Stimulated activated CD4-positive, alpha-beta T cell treated with anti-CD3 and anti-CD28 coated beads, Interleukin-12 subunit alpha, Interleukin-12 subunit beta, amount 100 ng/mL, for 24 hours (primary cell): ENCODE data around the gene ABI2.
"Not testable (repeated sequence)": the region's sequence is repeated elsewhere in the genome, so short reads cannot be mapped to it uniquely, and the experiment has no call there.

Experiments used
- DNase-seq, 2 experiments: peaks; one replicate each; pipeline ENCODE4 v3.0.0-alpha.2; 2020; ENCODE audit warnings: low read depth in 2 of 2

Gene ABI2

DNA sequence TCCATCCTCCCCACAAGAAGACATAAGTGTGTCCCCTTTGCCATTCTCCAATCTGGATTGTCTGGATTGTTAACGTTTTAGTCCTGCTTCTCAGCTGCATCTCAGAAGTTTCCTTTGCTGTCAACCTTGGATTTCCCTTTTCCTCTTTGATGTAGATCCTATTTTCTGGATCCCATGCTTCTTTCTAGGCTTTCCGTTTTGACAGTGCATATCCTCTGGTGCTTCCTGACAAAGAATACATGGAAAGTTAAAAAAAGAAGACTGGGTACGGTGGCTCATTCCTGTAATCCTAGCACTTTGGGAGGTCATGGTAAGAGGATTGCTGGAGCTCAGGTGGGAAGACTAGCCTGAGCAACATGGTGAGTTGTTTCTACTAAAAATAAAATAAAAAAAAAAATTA, 26.8 kb downstream of the ABI2 start:
- no peak for DNase-seq

DNA sequence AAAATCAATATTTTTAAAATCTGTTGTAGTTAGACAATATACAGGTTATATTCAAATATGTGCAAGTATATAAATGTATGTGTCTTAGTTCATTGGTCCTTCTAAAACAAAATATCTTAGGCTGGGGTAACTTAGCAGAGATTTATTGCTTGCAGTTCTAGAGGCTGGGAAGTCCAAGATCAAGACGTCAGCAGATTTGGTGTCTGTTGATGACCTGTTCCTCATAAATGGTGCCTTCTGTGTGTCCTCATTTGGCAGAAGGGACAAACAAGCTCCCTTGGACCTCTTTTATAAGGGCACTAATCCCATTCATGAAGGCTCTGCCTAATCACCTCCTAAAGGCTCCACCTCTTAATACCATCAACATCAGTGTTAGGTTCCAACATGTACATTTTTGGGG, 31.3 kb downstream of the ABI2 start:
- DNase-seq, result no peak

DNA sequence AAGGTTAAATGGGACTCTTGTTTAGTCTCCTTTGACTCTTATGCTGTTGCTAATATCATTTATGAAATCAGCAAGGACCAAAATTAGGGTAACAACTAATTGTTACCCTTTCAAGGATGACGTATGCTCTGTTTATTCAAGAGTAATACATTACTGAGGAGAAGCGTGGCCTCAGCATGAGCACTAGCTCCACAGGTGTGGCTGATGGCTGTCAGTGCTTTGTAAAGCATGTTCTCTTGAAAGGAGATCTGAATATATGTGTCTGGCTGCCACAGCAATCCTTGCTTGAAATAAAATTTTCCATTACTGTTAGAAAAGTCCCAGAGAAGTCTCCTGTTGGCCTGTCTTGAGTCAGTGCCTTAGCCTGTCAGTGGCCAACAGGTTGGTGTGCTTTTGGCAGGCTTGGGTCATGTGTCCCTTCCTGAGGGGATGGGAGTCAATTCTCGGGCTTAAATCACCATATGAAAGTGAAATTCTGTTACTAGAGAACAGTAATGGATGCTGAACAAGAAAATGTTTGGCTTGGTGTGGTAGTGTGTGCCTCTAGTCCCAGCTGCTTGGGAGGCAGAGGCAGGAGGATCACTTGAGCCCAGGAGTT, 32.7 kb downstream of the ABI2 start:
- no peak for DNase-seq

DNA sequence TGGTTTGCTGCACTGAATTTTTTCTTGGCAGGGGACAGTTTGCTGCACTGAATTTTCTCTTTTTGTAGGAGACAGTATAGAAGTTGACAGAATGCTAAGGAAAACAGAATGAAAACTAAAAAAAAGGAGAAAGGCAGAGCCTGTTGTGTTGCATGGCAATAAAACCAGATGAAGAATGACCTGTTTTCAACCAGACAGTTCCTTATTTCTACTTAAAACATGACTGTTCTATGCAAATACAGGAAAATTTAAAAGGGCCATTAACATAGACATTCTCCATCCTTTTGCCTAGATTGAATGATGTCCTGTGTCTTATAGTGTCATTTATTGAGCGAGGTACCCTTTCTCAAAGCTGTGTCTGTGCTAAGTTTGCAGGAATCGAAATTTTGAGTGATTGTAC, 33.3 kb downstream of the ABI2 start:
- no peak for DNase-seq

- DNase-seq, result no peak
Observed at GRCh38 chr2:203361922-203362321, 33.7 kb downstream of the ABI2 start.

DNA sequence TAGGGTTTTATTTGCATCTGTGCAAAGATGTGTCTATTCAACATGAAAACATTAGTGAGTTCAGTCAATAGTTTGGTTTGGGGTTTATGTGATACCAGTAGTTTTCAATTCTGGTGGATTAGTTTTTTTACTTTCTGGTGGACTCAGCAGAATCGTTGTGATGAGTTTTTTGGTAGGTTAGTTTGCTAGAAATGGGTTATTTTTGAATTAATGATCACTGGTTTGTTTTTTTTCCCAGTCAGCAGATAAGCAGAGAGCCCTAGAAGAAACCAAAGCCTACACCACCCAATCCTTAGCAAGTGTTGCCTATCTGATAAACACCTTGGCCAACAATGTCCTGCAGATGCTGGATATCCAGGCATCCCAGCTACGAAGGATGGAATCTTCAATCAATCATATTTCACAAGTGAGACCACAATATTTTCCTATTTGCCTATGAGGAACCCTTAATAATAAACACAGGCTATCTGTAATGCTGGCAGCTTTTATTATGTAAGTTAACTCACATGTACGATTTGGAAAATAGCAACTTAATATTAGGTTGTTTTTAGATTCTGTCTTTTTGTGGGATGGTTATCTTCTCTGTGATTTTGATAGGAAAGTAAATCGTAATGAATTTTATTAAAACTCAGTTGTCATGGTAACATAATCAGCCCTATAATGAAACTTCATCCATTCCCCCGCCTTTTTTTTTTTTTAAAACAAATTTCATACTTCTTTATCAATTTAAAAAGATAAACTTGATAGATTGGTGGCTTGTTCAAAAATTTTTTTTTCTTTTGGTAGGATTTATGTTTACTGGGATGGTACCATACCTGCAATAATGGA, 38.7 kb downstream of the ABI2 start:
- DNase-seq, result no peak

DNA sequence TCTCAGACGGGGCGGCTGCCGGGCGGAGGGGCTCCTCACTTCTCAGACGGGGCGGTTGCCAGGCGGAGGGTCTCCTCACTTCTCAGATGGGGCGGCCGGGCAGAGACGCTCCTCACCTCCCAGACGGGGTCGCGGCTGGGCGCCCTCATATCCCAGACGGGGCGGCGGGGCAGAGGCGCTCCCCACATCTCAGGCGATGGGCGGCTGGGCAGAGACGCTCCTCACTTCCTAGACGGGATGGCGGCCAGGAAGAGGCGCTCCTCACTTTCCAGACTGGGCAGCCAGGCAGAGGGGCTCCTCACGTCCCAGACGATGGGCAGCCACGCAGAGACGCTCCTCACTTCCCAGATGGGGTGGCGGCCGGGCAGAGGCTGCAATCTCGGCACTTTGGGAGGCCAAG, 44.5 kb downstream of the ABI2 start:
- DNase-seq, result not testable (repeated sequence)

DNA sequence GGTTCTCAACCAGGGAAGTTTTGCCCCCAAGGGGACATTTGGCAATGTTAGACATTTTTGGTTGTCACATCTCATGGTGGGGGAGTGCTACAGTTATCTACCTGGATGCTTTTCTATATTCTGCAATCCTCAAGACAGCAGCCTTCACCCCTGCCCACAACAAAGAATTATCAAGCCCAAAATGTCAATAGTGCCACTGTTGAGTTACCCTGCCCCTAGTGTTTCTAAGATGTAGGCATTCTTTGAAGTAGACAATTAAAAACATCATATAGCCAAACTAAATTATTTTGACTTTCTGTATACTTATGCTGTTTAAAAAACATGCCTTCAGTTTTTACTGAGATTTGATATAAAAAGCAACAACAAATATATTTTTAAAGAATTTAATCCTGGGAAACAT, 48.0 kb downstream of the ABI2 start:
- DNase-seq, result no peak

DNA sequence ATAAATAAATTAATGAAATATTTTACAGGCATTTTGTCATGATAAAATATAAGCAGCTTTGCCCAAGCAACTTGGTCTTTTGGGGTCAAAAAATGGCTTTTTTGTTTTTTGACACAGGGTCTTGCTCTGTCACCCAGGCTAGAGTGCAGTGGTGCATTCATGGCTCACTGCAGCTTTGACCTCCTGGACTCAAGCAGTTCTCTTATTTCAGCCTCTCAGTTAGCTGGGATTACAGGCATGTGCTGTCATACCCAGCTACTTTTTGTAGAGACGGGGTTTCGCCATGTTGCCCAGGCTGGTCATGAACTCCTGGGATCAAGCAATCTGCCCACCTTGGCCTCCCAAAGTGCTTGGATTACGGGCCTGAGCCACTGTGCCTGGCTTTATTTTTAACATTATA, 51.0 kb downstream of the ABI2 start:
- no peak for DNase-seq

DNA sequence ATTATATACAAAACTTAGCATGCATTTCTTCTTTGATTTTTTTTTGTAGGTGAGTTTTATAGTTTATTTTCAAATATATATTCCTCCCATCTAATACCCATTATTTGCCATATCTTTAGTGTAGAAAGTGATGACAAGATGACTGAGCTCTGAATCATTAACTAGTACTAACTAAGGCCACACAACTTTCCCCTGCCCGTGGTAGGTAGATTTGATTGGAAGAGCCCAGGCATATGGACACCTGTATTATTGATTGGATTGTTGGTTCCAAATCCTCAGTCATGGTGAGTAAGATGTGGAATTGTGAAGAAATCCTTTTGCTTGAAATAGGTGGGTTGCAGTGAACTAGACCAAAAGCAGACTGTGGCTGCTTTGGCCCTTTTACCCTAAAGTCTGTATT, 54.8 kb downstream of the ABI2 start:
- no peak for DNase-seq

- DNase-seq, result not testable (repeated sequence)
Observed at GRCh38 chr2:203388153-203388552, 60.0 kb downstream of the ABI2 start.

GRCh38 chr2:203394519-203395227, 66.5 kb downstream of the ABI2 start:
- no peak for DNase-seq

DNA sequence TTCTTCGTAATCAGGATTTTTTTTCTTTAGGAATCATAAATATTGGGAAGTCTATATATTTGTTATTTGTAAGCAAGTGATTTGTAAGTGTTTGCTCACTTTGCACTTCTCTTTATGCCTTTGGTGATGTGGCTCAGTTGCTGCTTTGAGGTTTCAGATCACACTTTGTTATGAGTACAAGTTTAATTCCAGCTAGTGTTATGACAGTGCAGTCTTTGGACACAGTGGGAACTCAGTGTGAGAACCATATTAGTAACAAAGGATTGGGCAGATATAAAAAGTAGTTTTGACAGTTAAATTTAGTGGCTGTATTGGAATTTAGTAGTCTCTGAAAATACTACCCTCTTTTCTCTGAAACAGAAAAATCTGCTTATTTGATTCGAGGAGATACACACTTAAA, 67.7 kb downstream of the ABI2 start:
- no peak for DNase-seq

DNA sequence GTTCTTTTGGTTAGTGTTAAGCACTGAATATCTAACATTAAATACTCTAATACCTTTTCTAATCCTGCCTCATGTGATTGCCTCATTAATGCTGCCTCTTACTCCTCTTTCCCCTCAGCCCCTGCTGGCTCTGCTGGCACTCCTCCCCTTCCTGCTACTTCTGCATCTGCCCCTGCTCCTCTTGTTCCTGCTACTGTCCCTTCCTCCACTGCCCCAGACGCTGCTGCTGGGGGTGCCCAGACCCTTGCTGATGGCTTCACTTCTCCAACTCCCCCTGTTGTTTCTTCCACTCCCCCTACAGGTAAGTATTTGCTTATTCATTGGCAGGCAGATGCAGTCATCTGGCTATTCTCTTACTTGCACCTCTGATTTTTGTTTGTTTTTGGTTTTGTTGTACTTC, 68.5 kb downstream of the ABI2 start:
- DNase-seq, result no peak

DNA sequence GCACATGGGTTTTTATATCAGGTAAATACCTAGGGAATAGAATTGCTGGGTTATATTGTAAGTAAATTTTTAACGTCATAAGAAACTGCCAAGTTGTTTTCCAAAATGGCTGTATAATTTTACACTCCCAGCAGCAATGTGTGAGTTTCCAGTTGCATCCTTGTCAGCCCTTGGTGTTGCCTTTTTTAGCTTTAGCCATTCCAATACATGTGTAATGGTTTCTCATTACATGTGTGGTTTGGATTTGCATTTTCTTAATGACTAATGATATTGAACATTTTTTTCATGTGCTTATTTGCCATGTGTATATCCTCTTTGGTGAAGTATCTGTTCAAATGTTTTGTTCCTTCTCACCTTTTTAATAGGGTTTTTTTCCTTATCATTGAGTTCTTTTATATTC, 70.8 kb downstream of the ABI2 start:
- no peak for DNase-seq

- no peak for DNase-seq
Observed at GRCh38 chr2:203400805-203401585, 72.8 kb downstream of the ABI2 start.

DNA sequence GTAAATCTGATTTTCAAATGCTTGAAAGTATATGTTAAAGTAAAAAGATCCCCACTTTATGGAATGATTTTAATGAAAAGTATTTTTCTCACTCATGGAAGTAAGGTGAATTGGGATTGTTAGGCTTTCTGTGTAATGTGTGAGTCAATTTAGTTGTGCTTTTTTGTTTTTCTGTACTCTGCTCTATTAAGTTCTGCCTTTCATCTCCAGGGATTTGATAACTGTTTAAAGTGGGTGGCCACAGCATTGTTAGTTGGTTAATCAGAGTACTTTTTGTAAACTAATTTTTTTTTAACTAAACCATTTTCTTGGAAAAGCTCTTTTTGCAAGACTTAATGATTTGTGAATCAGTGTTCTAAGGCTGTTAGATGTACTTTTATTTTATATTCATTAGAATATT, 76.8 kb downstream of the ABI2 start:
- DNase-seq, result no peak

GRCh38 chr2:203407496-203407895, 79.3 kb downstream of the ABI2 start:
- DNase-seq, result no peak

- no peak for DNase-seq
Observed at GRCh38 chr2:203412546-203413331, 84.5 kb downstream of the ABI2 start.

DNA sequence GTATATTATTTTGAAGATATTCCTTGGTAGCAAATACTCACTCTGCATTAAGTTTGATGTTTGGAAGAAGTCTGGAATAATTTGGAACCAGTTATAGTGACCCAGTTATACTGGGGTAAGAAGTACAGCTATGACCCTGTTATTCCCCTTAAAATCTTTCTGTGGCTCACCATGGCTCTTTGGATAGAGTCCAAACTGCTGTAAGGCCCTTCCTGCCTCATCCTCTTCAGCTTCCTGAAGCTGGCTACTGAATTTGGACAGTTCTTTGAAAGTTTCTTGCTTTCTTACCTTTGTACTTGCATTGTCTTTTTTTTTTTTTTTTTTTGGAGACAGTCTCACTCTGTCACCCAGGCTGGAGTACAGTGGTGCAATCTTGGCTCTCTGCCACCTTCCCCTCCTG, 85.6 kb downstream of the ABI2 start:
- DNase-seq, result no peak

- DNase-seq, result no peak
Observed at GRCh38 chr2:203418271-203418670, 90.1 kb downstream of the ABI2 start.
